ENCODE results near the gene PSMB2.

GRCh38 chr1:35563166-35563565 lies 78.2 kb downstream of the PSMB2 start:
- TF ChIP-seq, protein P1, sequence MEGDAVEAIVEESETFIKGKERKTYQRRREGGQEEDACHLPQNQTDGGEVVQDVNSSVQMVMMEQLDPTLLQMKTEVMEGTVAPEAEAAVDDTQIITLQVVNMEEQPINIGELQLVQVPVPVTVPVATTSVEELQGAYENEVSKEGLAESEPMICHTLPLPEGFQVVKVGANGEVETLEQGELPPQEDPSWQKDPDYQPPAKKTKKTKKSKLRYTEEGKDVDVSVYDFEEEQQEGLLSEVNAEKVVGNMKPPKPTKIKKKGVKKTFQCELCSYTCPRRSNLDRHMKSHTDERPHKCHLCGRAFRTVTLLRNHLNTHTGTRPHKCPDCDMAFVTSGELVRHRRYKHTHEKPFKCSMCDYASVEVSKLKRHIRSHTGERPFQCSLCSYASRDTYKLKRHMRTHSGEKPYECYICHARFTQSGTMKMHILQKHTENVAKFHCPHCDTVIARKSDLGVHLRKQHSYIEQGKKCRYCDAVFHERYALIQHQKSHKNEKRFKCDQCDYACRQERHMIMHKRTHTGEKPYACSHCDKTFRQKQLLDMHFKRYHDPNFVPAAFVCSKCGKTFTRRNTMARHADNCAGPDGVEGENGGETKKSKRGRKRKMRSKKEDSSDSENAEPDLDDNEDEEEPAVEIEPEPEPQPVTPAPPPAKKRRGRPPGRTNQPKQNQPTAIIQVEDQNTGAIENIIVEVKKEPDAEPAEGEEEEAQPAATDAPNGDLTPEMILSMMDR (IDR thresholded peaks at IDR 0.05): no peak
- no peak for TF ChIP-seq POLR2A (IDR thresholded peaks at IDR 0.05)

Data from thyroid gland (tissue), 4 donors.